GM23338 (cell line): Measurements from ENCODE around the gene GNG4. TPM values are rescaled to one million over a fixed set of nuclear protein-coding genes. Genes with fewer than 3 reads are reported as not detected.
A peak's percentile ranks its signal among the peaks of the same experiment; 100 is the strongest.

Experiments
- ATAC-seq: fragments of 200-7000 bp; cut with Tn5 transposase; 3 replicates; pipeline ENCODE4 v1.9.1; 2020
- DNase-seq: peaks from one replicate; pipeline ENCODE4 v3.0.0-alpha.2; 2015; ENCODE audit warnings: low spot score
- H2AFZ ChIP-seq: fragments of 200-600 bp; sonication (generic); 2 replicates; pipeline ENCODE4 v1.8.0; 2016; ENCODE audit warnings: antibody characterized with exemption, mild to moderate bottlenecking, moderate library complexity
- H3F3A ChIP-seq: fragments of 200-600 bp; sonication (generic); replicated peaks from 2 replicates; pipeline ENCODE4 v1.8.0; 2017; ENCODE audit warnings: antibody characterized with exemption, mixed run types, low read depth
- H3K27ac ChIP-seq: fragments of 200-600 bp; sonication (generic); 2 replicates; pipeline ENCODE4 v1.6.1; 2016; ENCODE audit warnings: low read depth
- H3K27me3 ChIP-seq: fragments of 200-600 bp; sonication (generic); 2 replicates; pipeline ENCODE4 v1.8.0; 2016; ENCODE audit warnings: mild to moderate bottlenecking, mixed run types, moderate library complexity; ENCODE audit not compliant: insufficient read depth
- H3K36me3 ChIP-seq: fragments of 200-600 bp; sonication (generic); 2 replicates; pipeline ENCODE4 v1.8.0; 2016; ENCODE audit warnings: mild to moderate bottlenecking; ENCODE audit not compliant: insufficient read depth
- H3K4me1 ChIP-seq: fragments of 200-600 bp; sonication (generic); 2 replicates; pipeline ENCODE4 v1.8.0; 2016; ENCODE audit warnings: mild to moderate bottlenecking, moderate library complexity; ENCODE audit not compliant: insufficient read depth
- H3K4me2 ChIP-seq: fragments of 200-600 bp; sonication (generic); 2 replicates; pipeline ENCODE4 v1.7.1; 2017; ENCODE audit warnings: mixed run types
- H3K4me3 ChIP-seq: fragments of 200-600 bp; sonication (generic); 2 replicates; pipeline ENCODE4 v1.6.1; 2016; ENCODE audit warnings: mixed run types
- H3K79me2 ChIP-seq: fragments of 200-600 bp; sonication (generic); replicated peaks from 2 replicates; pipeline ENCODE4 v1.8.0; 2017; ENCODE audit warnings: mild to moderate bottlenecking; ENCODE audit not compliant: insufficient read depth
- H3K9me2 ChIP-seq: fragments of 200-600 bp; sonication (generic); 2 replicates; pipeline ENCODE4 v1.8.0; 2017; ENCODE audit not compliant: insufficient read depth
- H4K20me1 ChIP-seq: fragments of 200-600 bp; sonication (generic); replicated peaks from 2 replicates; pipeline ENCODE4 v1.8.0; 2017; ENCODE audit warnings: mild to moderate bottlenecking; ENCODE audit not compliant: insufficient read depth
- H3K27ac Mint-ChIP-seq: 2 replicates; pipeline ENCODE4 v1.8.0; 2020; ENCODE audit warnings: inconsistent platforms, mild to moderate bottlenecking, moderate library complexity, mixed read lengths
- H3K27me3 Mint-ChIP-seq: 3 replicates; pipeline ENCODE4 v1.8.0; 2022; ENCODE audit warnings: low read depth, mild to moderate bottlenecking, moderate library complexity, mixed read lengths, inconsistent platforms; ENCODE audit not compliant: insufficient read depth, poor library complexity
- H3K36me3 Mint-ChIP-seq: 3 replicates; pipeline ENCODE4 v1.8.0; 2021; ENCODE audit warnings: low read depth, mild to moderate bottlenecking, inconsistent platforms, moderate library complexity, mixed read lengths
- H3K4me1 Mint-ChIP-seq: 3 replicates; pipeline ENCODE4 v1.8.0; 2020; ENCODE audit warnings: mild to moderate bottlenecking, inconsistent platforms, mixed read lengths
- H3K4me3 Mint-ChIP-seq: 3 replicates; pipeline ENCODE4 v1.8.0; 2021; ENCODE audit warnings: moderate library complexity, mild to moderate bottlenecking, inconsistent platforms, mixed read lengths
- H3K9me3 Mint-ChIP-seq: 3 replicates; pipeline ENCODE4 v1.8.0; 2020; ENCODE audit warnings: moderate library complexity, mild to moderate bottlenecking, inconsistent platforms, mixed read lengths
- CREB1 ChIP-seq: fragments of 250-450 bp; sonication (Bioruptor Pico); IDR thresholded peaks from 2 replicates; pipeline ENCODE4 v1.5.0; 2020; ENCODE audit warnings: low read depth, mild to moderate bottlenecking, moderate library complexity
- ETS1 ChIP-seq: IDR thresholded peaks from 2 replicates; pipeline ENCODE4 v1.6.1; 2016; ENCODE audit warnings: antibody characterized with exemption
- EZH2 ChIP-seq: fragments of 200-600 bp; sonication (generic); IDR thresholded peaks from one replicate; pipeline ENCODE4 v1.8.0; 2017; ENCODE audit warnings: antibody characterized with exemption, mild to moderate bottlenecking, low read depth; ENCODE audit not compliant: unreplicated experiment
- EZH2phosphoT487 ChIP-seq: fragments of 200-600 bp; sonication (generic); IDR thresholded peaks from one replicate; pipeline ENCODE4 v1.8.1; 2018; ENCODE audit warnings: antibody characterized with exemption; ENCODE audit not compliant: unreplicated experiment
- JUNB ChIP-seq: IDR thresholded peaks from one replicate; pipeline ENCODE4 v1.6.1; 2016; ENCODE audit warnings: antibody characterized with exemption; ENCODE audit not compliant: unreplicated experiment
- NANOG ChIP-seq: IDR thresholded peaks from 2 replicates; pipeline ENCODE4 v1.6.1; 2016; ENCODE audit warnings: antibody characterized with exemption, borderline replicate concordance
- POLR2AphosphoS5 ChIP-seq: IDR thresholded peaks from 2 replicates; pipeline ENCODE4 v1.6.1; 2016; ENCODE audit warnings: antibody characterized with exemption, low read depth
- REST ChIP-seq: IDR thresholded peaks from one replicate; pipeline ENCODE4 v1.6.1; 2018; ENCODE audit warnings: antibody characterized with exemption; ENCODE audit not compliant: unreplicated experiment
- STAT1 ChIP-seq: IDR thresholded peaks from one replicate; pipeline ENCODE4 v1.6.1; 2016; ENCODE audit warnings: antibody characterized with exemption; ENCODE audit not compliant: unreplicated experiment
- ZNF114 ChIP-seq: fragments of 250-450 bp; sonication (Bioruptor Pico); IDR thresholded peaks from 2 replicates; pipeline ENCODE4 v1.5.0; 2020; ENCODE audit warnings: mild to moderate bottlenecking, moderate library complexity
- ZNF331 ChIP-seq: fragments of 250-450 bp; sonication (Bioruptor Pico); IDR thresholded peaks from 2 replicates; pipeline ENCODE4 v1.5.0; 2020; ENCODE audit warnings: low read depth, mild to moderate bottlenecking, moderate library complexity
- ZNF462 ChIP-seq: fragments of 250-450 bp; sonication (Bioruptor Pico); IDR thresholded peaks from 2 replicates; pipeline ENCODE4 v1.5.0; 2020; ENCODE audit warnings: mild to moderate bottlenecking, moderate library complexity
- polyA plus RNA-seq: library from polyadenylated mRNA; unstranded; fragments of >200 nt; fragmentation: Nextera tagmentation; extraction: Ambion mirVana; gene quantifications from 2 replicates; pipeline ENCODE4 v1.2.1, GENCODE V29; 2016
- total RNA-seq: library from RNA; depleted of rRNA; stranded (reverse); fragments of >200 nt; shearing (Covaris generic); gene quantifications from 2 replicates; pipeline ENCODE4 v1.2.3, GENCODE V29; 2014

Gene GNG4
- total and polyA plus RNA-seq, 2 experiments from 2014 or later: 40.2 to 49.2 TPM

GRCh38 chr1:235671992-235672391 is 22.4 kb upstream of the GNG4 start (continued):
- no peak for TF ChIP-seq REST
- TF ChIP-seq ZNF114 (CRISPR knock-in tag): no peak
- TF ChIP-seq CREB1 (CRISPR knock-in tag): no peak
- TF ChIP-seq EZH2phosphoT487: no peak
- TF ChIP-seq JUNB: no peak
- no peak for TF ChIP-seq STAT1
- no peak for TF ChIP-seq EZH2

GRCh38 chr1:235670157-235670776 is 20.7 kb upstream of the GNG4 start:
- DNase-seq (peak; percentile 65), ATAC-seq (no peak)
- Histone ChIP-seq H3K36me3 (peaks cover 33% of the 10 kb centered on the region), H2AFZ (no peak overlapping the region), H3K27me3 (no peaks in the 10 kb centered on the region), H3K4me2 (no peak overlapping the region), H3K4me3 (no peak overlapping the region), H3K79me2 (no peaks in the 10 kb centered on the region), H3K27ac (no peak overlapping the region), H3K9me2 (peaks cover 3% of the 10 kb centered on the region; the same call in 1 of the 2 replicates), H3F3A (no peaks in the 10 kb centered on the region), H4K20me1 (no peaks in the 10 kb centered on the region), H3K4me1 (no peaks in the 10 kb centered on the region)
- Mint-ChIP-seq H3K36me3 (peaks cover 62% of the 10 kb centered on the region), H3K4me1 (no peaks in the 10 kb centered on the region), H3K27me3 (peaks cover 7% of the 10 kb centered on the region), H3K4me3 (no peak overlapping the region), H3K9me3 (peaks cover 63% of the 10 kb centered on the region), H3K27ac (no peak overlapping the region)
- no peak for TF ChIP-seq ZNF331 (CRISPR knock-in tag)
- no peak for TF ChIP-seq CREB1 (CRISPR knock-in tag)
- no peak for TF ChIP-seq POLR2AphosphoS5
- no peak for TF ChIP-seq ETS1
- TF ChIP-seq ZNF462 (CRISPR knock-in tag): no peak
- no peak for TF ChIP-seq EZH2
- no peak for TF ChIP-seq EZH2phosphoT487
- no peak for TF ChIP-seq NANOG
- no peak for TF ChIP-seq STAT1
- no peak for TF ChIP-seq ZNF114 (CRISPR knock-in tag)
